Sciatic nerve (tissue), 2 donors: ENCODE measurements around the gene SARS2. TPM values are rescaled to one million over a fixed set of nuclear protein-coding genes. Genes with fewer than 3 reads are reported as not detected.
A peak's percentile ranks its signal among the peaks of the same experiment; 100 is the strongest.
"Not testable (repeated sequence)": the region's sequence is repeated elsewhere in the genome, so short reads cannot be mapped to it uniquely, and the experiment has no call there.

Source experiments
- ATAC-seq: fragments of 200-7000 bp; cut with Tn5 transposase; one replicate; pipeline ENCODE4 v1.9.1; 2020; ENCODE audit warnings: mild to moderate bottlenecking, moderate library complexity
- DNase-seq: peaks from one replicate; pipeline ENCODE4 v3.0.0-alpha.2; 2020; ENCODE audit warnings: low spot score
- intact Hi-C: fragments of 100-400 bp; cut with DNase I; formaldehyde crosslinking; loops from one replicate; pipeline ENCODE4 v1.14.2; 2022
- total RNA-seq: library from RNA; stranded (reverse); fragmentation: NEBNext Ultra II Directional; extraction: Animal tissue kit (Norgen Biotek cat#: 25700); gene quantifications from one replicate; pipeline ENCODE4 v1.2.1, GENCODE V29; 2021
- donor health status: DM: no; HTN: no; CAD: no.
- donor health status: DM: no; HTN: no; CAD: no.

Gene SARS2
- total RNA-seq, 1 donor from 2014 or later: 17.9 TPM

- no peak for DNase-seq
- ATAC-seq: peak; percentile 20
- intact Hi-C loops: no loop called here
Observed at GRCh38 chr19:38878575-38879399, 51.8 kb downstream of the SARS2 start.

GRCh38 chr19:38877781-38878574, 52.6 kb downstream of the SARS2 start, which contains the start of gene RINL:
Gene RINL, minus strand, starts transcription at chr19:38878275. Its CDS starts 1,533 bp downstream, at chr19:38876742.
- DNase-seq (no peak), ATAC-seq (peak; percentile 38)
- intact Hi-C loops: no loop called here

GRCh38 chr19:38875656-38876395, 54.7 kb downstream of the SARS2 start:
- intact Hi-C loops: no loop called here
- DNase-seq (no peak), ATAC-seq (no peak)

GRCh38 chr19:38873400-38873799, 57.2 kb downstream of the SARS2 start:
- DNase-seq, intact Hi-C loops, ATAC-seq: not testable (repeated sequence)

GRCh38 chr19:38870612-38871011, 60.0 kb downstream of the SARS2 start:
- ATAC-seq (peak; percentile 22), DNase-seq (no peak)
- intact Hi-C loops: no loop called here

- intact Hi-C loops: no loop called here
- DNase-seq: peak; percentile 90
- ATAC-seq: peak; percentile 88
Observed at GRCh38 chr19:38869836-38870607, 60.5 kb downstream of the SARS2 start.

- intact Hi-C loops: no loop called here
Observed at GRCh38 chr19:38869160-38869835, 61.3 kb downstream of the SARS2 start.

GRCh38 chr19:38868551-38868950, 62.0 kb downstream of the SARS2 start:
- intact Hi-C loops: no loop called here
- DNase-seq: no peak

More at GRCh38 chr19:38869160-38869835, 61.3 kb downstream of the SARS2 start:
- DNase-seq (no peak), ATAC-seq (peak; percentile 56)

GRCh38 chr19:38867171-38867780, 63.3 kb downstream of the SARS2 start:
- DNase-seq (no peak), ATAC-seq (no peak)
- intact Hi-C loops: no loop called here

More at GRCh38 chr19:38868551-38868950, 62.0 kb downstream of the SARS2 start:
- no peak for ATAC-seq

Other genes starting within 250 kb of the SARS2 start
- 5.6 TPM for gene CAPN12, start 186.3 kb downstream of the SARS2 start, total RNA-seq
- not detected for gene LGALS7, start 157.2 kb downstream of the SARS2 start, total RNA-seq
- not detected for gene LGALS7B, start 141.6 kb downstream of the SARS2 start, total RNA-seq
- gene LGALS4, start 117.8 kb downstream of the SARS2 start, total RNA-seq: 1.3 TPM
- 106 TPM for gene ECH1, start 99.0 kb downstream of the SARS2 start, total RNA-seq
- gene HNRNPL, start 80.8 kb downstream of the SARS2 start, total RNA-seq: 192 TPM
- gene RINL, start 52.5 kb downstream of the SARS2 start, total RNA-seq: 9.6 TPM
- gene SIRT2, start 31.1 kb downstream of the SARS2 start, total RNA-seq: 86.4 TPM
- gene NFKBIB, start 30.8 kb downstream of the SARS2 start, total RNA-seq: 14.6 TPM
- 0.80 TPM for gene CCER2, start 18.6 kb downstream of the SARS2 start, total RNA-seq
- 12.1 TPM for gene MRPS12, start 181 bp upstream of the SARS2 start, total RNA-seq
- 30.0 TPM for gene FBXO17, start 45.0 kb upstream of the SARS2 start, total RNA-seq
- gene FBXO27, start 101.8 kb upstream of the SARS2 start, total RNA-seq: 13.4 TPM
- gene ACP7, start 153.6 kb upstream of the SARS2 start, total RNA-seq: 1.6 TPM
- gene PAK4, start 195.0 kb upstream of the SARS2 start, total RNA-seq: 43.5 TPM